ENCODE data around the gene GRIK4.

GRIK4 gene

GRCh38 chr11:120648771-120649170 lies 137.2 kb downstream of the GRIK4 start:
- no peak overlapping the region for H3K9ac ChIP-seq
- no peak overlapping the region for H3K4me3 ChIP-seq (IDR thresholded peaks at IDR 0.05; ENCODE audit: insufficient read depth, low read depth, low read length)
- no peak for TF ChIP-seq CTCF (conservative IDR thresholded peaks at IDR 0.05; ENCODE audit: low read depth, low read length)
- no peaks in the 10 kb centered on the region for H3K79me2 ChIP-seq (ENCODE audit: insufficient read depth, low read depth)
- H4K20me1 ChIP-seq (ENCODE audit: insufficient read depth): no peaks in the 10 kb centered on the region
- no peaks in the 10 kb centered on the region for H3K27me3 ChIP-seq (ENCODE audit: insufficient read depth, low read depth)
- H3K4me1 ChIP-seq (ENCODE audit: low read depth, poor library complexity, severe bottlenecking): no peaks in the 10 kb centered on the region
- no peak overlapping the region for H3K4me2 ChIP-seq
- H2AFZ ChIP-seq (ENCODE audit: low read depth): no peak overlapping the region
- H3K36me3 ChIP-seq (ENCODE audit: insufficient read depth): no peaks in the 10 kb centered on the region
- H3K27ac ChIP-seq: no peak overlapping the region

GRCh38 chr11:120649316-120649715 lies 137.8 kb downstream of the GRIK4 start:
- H4K20me1 ChIP-seq (ENCODE audit: insufficient read depth): no peaks in the 10 kb centered on the region

GRCh38 chr11:120651396-120651795 lies 139.8 kb downstream of the GRIK4 start:
- no peaks in the 10 kb centered on the region for H4K20me1 ChIP-seq (ENCODE audit: insufficient read depth)
- no peaks in the 10 kb centered on the region for H3K4me1 ChIP-seq (ENCODE audit: low read depth, poor library complexity, severe bottlenecking)
- no peak overlapping the region for H2AFZ ChIP-seq (ENCODE audit: low read depth)
- no peak overlapping the region for H3K9ac ChIP-seq
- H3K27ac ChIP-seq: no peak overlapping the region
- TF ChIP-seq CTCF (conservative IDR thresholded peaks at IDR 0.05; ENCODE audit: low read depth, low read length): no peak
- H3K4me3 ChIP-seq (IDR thresholded peaks at IDR 0.05; ENCODE audit: insufficient read depth, low read depth, low read length): no peak overlapping the region
- no peaks in the 10 kb centered on the region for H3K27me3 ChIP-seq (ENCODE audit: insufficient read depth, low read depth)
- no peaks in the 10 kb centered on the region for H3K79me2 ChIP-seq (ENCODE audit: insufficient read depth, low read depth)
- no peak overlapping the region for H3K4me2 ChIP-seq
- no peaks in the 10 kb centered on the region for H3K36me3 ChIP-seq (ENCODE audit: insufficient read depth)

More at GRCh38 chr11:120649316-120649715, 137.8 kb downstream of the GRIK4 start:
- no peak overlapping the region for H3K4me2 ChIP-seq
- no peak overlapping the region for H3K4me3 ChIP-seq (IDR thresholded peaks at IDR 0.05; ENCODE audit: insufficient read depth, low read depth, low read length)
- no peaks in the 10 kb centered on the region for H3K4me1 ChIP-seq (ENCODE audit: low read depth, poor library complexity, severe bottlenecking)
- TF ChIP-seq CTCF (conservative IDR thresholded peaks at IDR 0.05; ENCODE audit: low read depth, low read length): no peak
- no peaks in the 10 kb centered on the region for H3K79me2 ChIP-seq (ENCODE audit: insufficient read depth, low read depth)
- no peak overlapping the region for H3K9ac ChIP-seq
- no peaks in the 10 kb centered on the region for H3K36me3 ChIP-seq (ENCODE audit: insufficient read depth)
- H3K27me3 ChIP-seq (ENCODE audit: insufficient read depth, low read depth): no peaks in the 10 kb centered on the region
- no peak overlapping the region for H3K27ac ChIP-seq
- no peak overlapping the region for H2AFZ ChIP-seq (ENCODE audit: low read depth)

GRCh38 chr11:120651836-120652235 lies 140.3 kb downstream of the GRIK4 start:
- Histone ChIP-seq H3K79me2 (ENCODE audit: insufficient read depth, low read depth) (no peaks in the 10 kb centered on the region), H3K27ac (no peak overlapping the region), H3K36me3 (ENCODE audit: insufficient read depth) (no peaks in the 10 kb centered on the region), H3K27me3 (ENCODE audit: insufficient read depth, low read depth) (no peaks in the 10 kb centered on the region), H3K4me3 (IDR thresholded peaks at IDR 0.05; ENCODE audit: insufficient read depth, low read depth, low read length) (no peak overlapping the region), H4K20me1 (ENCODE audit: insufficient read depth) (no peaks in the 10 kb centered on the region), H3K4me2 (no peak overlapping the region), H3K9ac (no peak overlapping the region), H3K4me1 (ENCODE audit: low read depth, poor library complexity, severe bottlenecking) (peaks cover 2% of the 10 kb centered on the region), H2AFZ (ENCODE audit: low read depth) (no peak overlapping the region)
- no peak for TF ChIP-seq CTCF (conservative IDR thresholded peaks at IDR 0.05; ENCODE audit: low read depth, low read length)
